GM23338 (cell line): ENCODE results near the gene NCKIPSD.

Source experiments
- CREB1 ChIP-seq: fragments of 250-450 bp; sonication (Bioruptor Pico); IDR thresholded peaks from 2 replicates; pipeline ENCODE4 v1.5.0; 2020; ENCODE audit warnings: low read depth, mild to moderate bottlenecking, moderate library complexity
- CTCF ChIP-seq, 2 experiments: fragments of 200-600 bp in 1 of 2; sonication (generic) in 1 of 2; conservative IDR thresholded peaks; 2 replicates each; pipeline versions ENCODE4 v1.5.1 to v1.6.1; 2016 to 2017; ENCODE audit warnings: antibody characterized with exemption in 2 of 2, low read depth in 2 of 2, mild to moderate bottlenecking in 2 of 2, moderate library complexity in 1 of 2
- EZH2 ChIP-seq: fragments of 200-600 bp; sonication (generic); IDR thresholded peaks from one replicate; pipeline ENCODE4 v1.8.0; 2017; ENCODE audit warnings: antibody characterized with exemption, mild to moderate bottlenecking, low read depth; ENCODE audit not compliant: unreplicated experiment
- EZH2phosphoT487 ChIP-seq: fragments of 200-600 bp; sonication (generic); IDR thresholded peaks from one replicate; pipeline ENCODE4 v1.8.1; 2018; ENCODE audit warnings: antibody characterized with exemption; ENCODE audit not compliant: unreplicated experiment
- JUNB ChIP-seq: IDR thresholded peaks from one replicate; pipeline ENCODE4 v1.6.1; 2016; ENCODE audit warnings: antibody characterized with exemption; ENCODE audit not compliant: unreplicated experiment
- NANOG ChIP-seq: IDR thresholded peaks from 2 replicates; pipeline ENCODE4 v1.6.1; 2016; ENCODE audit warnings: antibody characterized with exemption, borderline replicate concordance
- POLR2AphosphoS5 ChIP-seq: IDR thresholded peaks from 2 replicates; pipeline ENCODE4 v1.6.1; 2016; ENCODE audit warnings: antibody characterized with exemption, low read depth
- REST ChIP-seq: IDR thresholded peaks from one replicate; pipeline ENCODE4 v1.6.1; 2018; ENCODE audit warnings: antibody characterized with exemption; ENCODE audit not compliant: unreplicated experiment
- STAT1 ChIP-seq: IDR thresholded peaks from one replicate; pipeline ENCODE4 v1.6.1; 2016; ENCODE audit warnings: antibody characterized with exemption; ENCODE audit not compliant: unreplicated experiment

- no peak for TF ChIP-seq CTCF (conservative IDR thresholded peaks at IDR 0.05; ENCODE audit: low read depth in 2 of 2)
- TF ChIP-seq POLR2AphosphoS5: no peak
- TF ChIP-seq REST: no peak
- no peak for TF ChIP-seq EZH2phosphoT487
- no peak for TF ChIP-seq EZH2
- TF ChIP-seq JUNB: no peak
- TF ChIP-seq NANOG: no peak
- no peak for TF ChIP-seq CREB1 (CRISPR knock-in tag)
- TF ChIP-seq STAT1: no peak
Measured at GRCh38 chr3:48684480-48685143, 1.1 kb downstream of the NCKIPSD start.
